ENCODE data around the gene TGFB1I1. TPM values are rescaled to one million over a fixed set of nuclear protein-coding genes. Genes with fewer than 3 reads are reported as not detected.

TGFB1I1 gene
- total and polyA plus RNA-seq, 2 of the 13 experiments (the other 11 are each of a cell fraction or from before 2014, with no cell fraction given), result 0.80 to 2.9 TPM

GRCh38 chr16:31453255-31454204 lies 18.4 kb upstream of the TGFB1I1 start (continued):
- TF ChIP-seq ZBTB44 (CRISPR knock-in tag; IDR thresholded peaks at IDR 0.05) (no peak), RARA (CRISPR knock-in tag; IDR thresholded peaks at IDR 0.05) (peak; percentile 59; the same call in 1 of the 2 replicates), ZBTB40 (IDR thresholded peaks at IDR 0.05) (no peak), ZBTB40 (CRISPR knock-in tag; IDR thresholded peaks at IDR 0.05) (0 out of 2 replicates have a peak, but pooled peaks have one; percentile 36), ZNF367 (CRISPR knock-in tag; IDR thresholded peaks at IDR 0.05; ENCODE audit: borderline replicate concordance) (no peak), ZSCAN12 (CRISPR knock-in tag; IDR thresholded peaks at IDR 0.05) (no peak), ZFP1 (CRISPR knock-in tag; IDR thresholded peaks at IDR 0.05) (no peak), FOXA1 (IDR thresholded peaks at IDR 0.05) (no peak), FOXA1 (CRISPR knock-in tag; IDR thresholded peaks at IDR 0.05) (no peak), JUND (CRISPR knock-in tag; IDR thresholded peaks at IDR 0.05) (0 out of 2 replicates have a peak, but pooled peaks have one; percentile 56), ZZZ3 (CRISPR knock-in tag; IDR thresholded peaks at IDR 0.05; ENCODE audit: borderline replicate concordance) (no peak), GATA4 (IDR thresholded peaks at IDR 0.05; ENCODE audit: borderline replicate concordance, low read depth) (no peak), SP2 (CRISPR knock-in tag; IDR thresholded peaks at IDR 0.05) (0 out of 2 replicates have a peak, but pooled peaks have one; percentile 20), ETS1 (CRISPR knock-in tag; IDR thresholded peaks at IDR 0.05) (no peak), ZNF660 (CRISPR knock-in tag; IDR thresholded peaks at IDR 0.05; ENCODE audit: borderline replicate concordance, low read depth) (no peak), FOXO4 (CRISPR knock-in tag; conservative IDR thresholded peaks at IDR 0.05) (no peak)
